K562 (cell line): ENCODE results near the gene TMC8. TPM values are rescaled to one million over a fixed set of nuclear protein-coding genes. Genes with fewer than 3 reads are reported as not detected.
A peak's percentile ranks its signal among the peaks of the same experiment; 100 is the strongest.

Experiments
- ATF3 ChIP-seq, 2 experiments: fragments of 450-650 bp in 1 of 2; sonication (generic) in 1 of 2; formaldehyde crosslinking in 1 of 2; IDR thresholded peaks in 1 of 2; conservative IDR thresholded peaks in 1 of 2; 2 replicates each; pipeline versions ENCODE4 v1.6.1 to v1.8.1; 2016 to 2023; ENCODE audit warnings: mild to moderate bottlenecking in 2 of 2, moderate library complexity in 2 of 2, inconsistent platforms in 1 of 2, missing genetic modification reagents in 1 of 2
- PTTG1 ChIP-seq: fragments of 450-650 bp; IDR thresholded peaks from 2 replicates; pipeline ENCODE4 v1.6.1; 2016; ENCODE audit warnings: low read depth, mild to moderate bottlenecking, missing genetic modification characterization, missing compliant biosample characterization
- RCOR1 ChIP-seq, 2 experiments: IDR thresholded peaks; 2 replicates each; pipeline ENCODE4 v1.6.1; 2012; ENCODE audit warnings: low read depth in 2 of 2, low read length in 2 of 2, borderline replicate concordance in 1 of 2, improper control_type of control experiment in 1 of 2
- ZNF561 ChIP-seq: fragments of 450-650 bp; formaldehyde crosslinking; conservative IDR thresholded peaks from 2 replicates; pipeline ENCODE4 v1.4.0; 2020; ENCODE audit warnings: mild to moderate bottlenecking, moderate library complexity
- polyA plus RNA-seq, 8 experiments: library from polyadenylated mRNA; depleted of rRNA in 4 of 8; stranded (reverse) in 5 of 8; unstranded in 3 of 8; fragments of >200 nt; fragmentation: Nextera tagmentation in 2 of 8; fragmentation: Illumina TruSeq in 1 of 8; extraction: Ambion mirVana in 2 of 8; extraction: Trizol in 1 of 8; gene quantifications; 2 replicates each; pipeline versions ENCODE4 v1.2.1 to v1.2.3, GENCODE V29; 2011 to 2014; ENCODE audit warnings: inconsistent platforms in 1 of 8, missing spikeins in 1 of 8
- total RNA-seq, 7 experiments: library from RNA; depleted of rRNA in 6 of 7; stranded (reverse); fragments of >200 nt in 6 of 7; fragmentation: Illumina TruSeq in 2 of 7; extraction: Trizol in 2 of 7; gene quantifications; 2 replicates each; pipeline versions ENCODE4 v1.2.1 to v1.2.3, GENCODE V29; 2011 to 2021; ENCODE audit warnings: low replicate concordance in 1 of 7
- TF ChIP-seq, protein P1 (sequence below): fragments of 450-650 bp; conservative IDR thresholded peaks from 2 replicates; pipeline ENCODE4 v1.6.1; 2016; ENCODE audit warnings: missing genetic modification characterization, low read depth, mild to moderate bottlenecking, missing compliant biosample characterization, moderate library complexity

The TMC8 gene
- total and polyA plus RNA-seq, 9 of the 15 experiments (the other 6 are each of a cell fraction or from before 2014, with no cell fraction given) = 0.13 to 10.9 (median 2.8) TPM

DNA sequence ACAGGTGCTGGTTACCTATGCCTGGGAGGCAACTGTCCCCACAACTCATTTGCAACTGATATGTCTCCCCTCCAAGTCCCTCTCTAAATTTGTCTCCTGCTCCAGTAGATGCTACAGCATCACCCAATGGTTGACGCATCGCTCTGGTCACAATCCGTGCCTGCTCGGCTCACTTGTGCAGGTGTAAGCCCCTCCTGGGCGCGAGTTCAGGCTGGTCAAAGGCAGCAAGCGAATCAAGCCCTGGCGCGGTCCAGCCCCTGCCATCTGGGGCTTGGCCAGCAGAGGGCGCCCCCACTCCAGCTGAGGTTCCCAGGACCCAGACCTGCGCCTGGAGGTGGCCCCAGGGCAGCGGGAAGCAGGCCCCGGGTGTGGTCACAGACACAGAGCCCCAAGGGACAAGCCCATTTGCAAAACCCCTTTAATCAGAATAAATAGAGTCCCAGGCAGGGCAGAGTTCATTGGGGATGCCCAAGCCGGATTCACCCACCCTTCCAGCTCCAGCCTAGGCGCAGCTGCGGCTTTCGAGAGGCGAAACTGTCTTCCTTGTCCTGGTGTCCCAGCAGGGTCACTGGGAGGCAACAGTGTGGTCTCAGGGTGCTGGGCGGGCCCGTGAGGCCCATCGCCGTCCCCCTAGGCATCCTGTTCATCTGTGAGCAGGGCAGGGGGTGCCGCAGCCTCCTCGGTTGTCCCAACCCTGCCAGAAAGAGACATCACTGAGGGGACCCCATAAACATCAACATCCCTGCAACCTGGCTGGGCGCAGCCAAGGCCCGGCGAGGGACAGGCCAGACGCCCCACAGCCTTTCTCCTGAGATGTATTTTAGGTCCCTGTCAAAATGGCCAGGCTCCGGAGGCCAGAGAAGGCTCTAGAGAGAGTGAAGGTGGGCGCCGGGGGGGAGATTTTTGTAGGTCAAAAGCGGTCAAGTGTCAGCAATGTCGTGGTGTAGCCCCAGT, 17.8 kb upstream of the TMC8 start (continued):
- TF ChIP-seq PTTG1 (no peak), ATF3 (IDR thresholded peaks at IDR 0.05) (no peak), ATF3 (CRISPR knock-in tag; conservative IDR thresholded peaks at IDR 0.05) (no peak), RCOR1 (IDR thresholded peaks at IDR 0.05; ENCODE audit: borderline replicate concordance in 1 of 2, low read depth in 2 of 2, low read length in 2 of 2) (peak in 1 of 2 experiments; percentile 39; a peak in 1 of 4 replicates), ZNF561 (CRISPR knock-in tag) (no peak)
- TF ChIP-seq, protein P1, sequence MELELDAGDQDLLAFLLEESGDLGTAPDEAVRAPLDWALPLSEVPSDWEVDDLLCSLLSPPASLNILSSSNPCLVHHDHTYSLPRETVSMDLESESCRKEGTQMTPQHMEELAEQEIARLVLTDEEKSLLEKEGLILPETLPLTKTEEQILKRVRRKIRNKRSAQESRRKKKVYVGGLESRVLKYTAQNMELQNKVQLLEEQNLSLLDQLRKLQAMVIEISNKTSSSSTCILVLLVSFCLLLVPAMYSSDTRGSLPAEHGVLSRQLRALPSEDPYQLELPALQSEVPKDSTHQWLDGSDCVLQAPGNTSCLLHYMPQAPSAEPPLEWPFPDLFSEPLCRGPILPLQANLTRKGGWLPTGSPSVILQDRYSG = no peak
